SIG-M5 treated with dmso at 0.1 percent for 504 hours (cell line): ENCODE measurements around the gene TMEM92.

Experiments
- DNase-seq: peaks from one replicate; lab custom pipeline; 2025; ENCODE audit not compliant: unreplicated experiment; lab: John Stamatoyannopoulos, UW

Gene TMEM92

DNA sequence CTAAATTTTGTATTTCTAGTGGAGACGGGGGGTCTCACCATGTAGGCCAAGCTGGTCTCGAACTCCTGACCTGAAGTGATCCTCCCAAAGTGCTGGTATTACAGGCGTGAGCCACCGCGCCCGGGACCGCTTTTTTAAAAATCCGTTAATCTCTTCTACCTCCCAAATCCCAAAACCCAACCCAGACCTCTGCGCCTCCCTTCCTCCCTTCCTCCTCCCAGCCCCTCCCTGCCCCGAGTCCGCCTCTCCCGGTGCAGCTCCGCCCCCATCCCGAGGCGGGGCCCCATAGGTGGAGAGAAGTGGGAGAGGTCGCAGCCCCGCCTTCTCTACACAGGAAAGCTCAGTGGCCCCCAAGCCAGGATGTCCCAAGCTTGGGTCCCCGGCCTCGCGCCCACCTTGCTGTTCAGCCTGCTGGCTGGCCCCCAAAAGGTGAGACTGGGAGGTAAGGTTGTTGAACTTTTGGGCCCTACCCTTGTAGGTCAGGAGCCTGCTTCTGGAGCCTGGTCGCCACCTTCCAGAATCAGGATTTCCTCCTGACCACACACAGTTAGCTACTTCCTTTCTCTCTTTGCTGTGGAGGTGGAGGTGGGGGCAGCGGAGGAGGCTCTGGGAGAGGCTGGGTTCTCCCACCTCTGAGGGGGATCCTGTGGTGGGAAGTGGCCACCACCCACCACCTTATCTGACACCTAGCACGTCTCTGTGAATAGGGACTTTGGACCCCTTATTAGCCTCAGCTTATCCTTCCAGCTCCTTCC is at the start of gene TMEM92:
TSS of gene TMEM92 (plus strand) at position 325 of the 755 bp plus-strand sequence. CDS start at position 361, 36 bp downstream.
- no peak for DNase-seq

GRCh38 chr17:50225701-50226240 is 48.5 kb upstream of the TMEM92 start:
- DNase-seq: no peak

DNA sequence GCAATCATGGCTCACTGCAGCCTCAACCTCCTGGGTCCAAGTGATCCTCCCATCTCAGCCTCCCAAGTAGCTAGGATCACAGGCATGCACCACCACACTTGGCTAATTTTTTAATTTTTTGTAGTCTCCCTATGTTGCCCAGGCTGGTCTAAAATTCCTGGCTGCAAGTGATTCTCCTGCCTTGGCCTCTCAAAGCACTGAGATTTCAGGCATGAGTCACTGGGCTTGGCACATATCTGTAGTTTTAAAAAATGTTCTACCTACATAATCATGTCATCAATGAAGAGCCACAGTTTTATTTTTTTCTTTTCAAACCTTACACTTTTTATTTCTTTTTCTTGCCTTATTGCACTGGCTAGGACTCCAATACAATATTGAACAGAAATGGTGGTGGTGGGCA is 39.7 kb upstream of the TMEM92 start:
- no peak for DNase-seq

- no peak for DNase-seq
Observed at GRCh38 chr17:50237901-50238300, 36.4 kb upstream of the TMEM92 start.

- no peak for DNase-seq
Observed at GRCh38 chr17:50238601-50239280, 35.5 kb upstream of the TMEM92 start.

- DNase-seq: no peak
Observed at GRCh38 chr17:50239937-50240336, 34.3 kb upstream of the TMEM92 start.

- DNase-seq: no peak
Observed at GRCh38 chr17:50240851-50241250, 33.4 kb upstream of the TMEM92 start.

DNA sequence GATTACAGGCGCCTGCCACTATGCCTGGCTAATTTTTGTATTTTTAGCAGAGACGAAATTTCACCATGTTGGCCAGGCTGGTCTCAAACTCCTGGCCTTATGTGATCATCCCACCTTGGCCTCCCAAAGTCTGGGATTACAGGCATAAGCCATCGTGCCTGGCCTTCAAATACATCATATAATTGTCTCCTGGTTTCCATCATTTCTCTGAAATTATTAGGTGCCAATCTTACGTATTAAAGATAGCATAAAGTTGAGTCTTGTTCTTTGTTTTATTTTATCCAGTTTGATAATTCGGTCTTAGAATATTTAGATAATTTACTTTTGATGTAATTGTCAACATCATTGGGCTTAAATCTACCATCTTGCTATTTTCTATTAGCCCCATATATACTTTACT is 32.8 kb upstream of the TMEM92 start:
- no peak for DNase-seq

DNA sequence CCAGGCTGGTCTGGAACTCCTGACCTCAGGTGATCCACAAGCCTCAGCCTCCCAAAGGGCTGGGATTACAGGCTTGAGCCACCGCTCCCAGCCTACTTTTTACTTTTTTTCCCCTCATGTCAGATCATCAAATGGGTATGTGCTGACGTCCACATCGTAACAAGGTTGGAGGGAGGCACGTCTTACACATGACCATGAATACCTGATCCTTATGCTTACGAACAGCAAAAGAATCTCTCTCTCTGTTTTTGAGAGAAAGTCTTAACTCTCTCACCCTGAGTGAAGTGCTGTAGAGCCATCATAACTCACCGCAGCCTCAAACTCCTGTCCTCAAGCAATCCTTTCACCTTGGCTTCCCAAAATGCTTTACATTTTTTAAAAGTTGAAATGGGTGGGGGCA is 29.5 kb upstream of the TMEM92 start:
- DNase-seq: no peak

DNA sequence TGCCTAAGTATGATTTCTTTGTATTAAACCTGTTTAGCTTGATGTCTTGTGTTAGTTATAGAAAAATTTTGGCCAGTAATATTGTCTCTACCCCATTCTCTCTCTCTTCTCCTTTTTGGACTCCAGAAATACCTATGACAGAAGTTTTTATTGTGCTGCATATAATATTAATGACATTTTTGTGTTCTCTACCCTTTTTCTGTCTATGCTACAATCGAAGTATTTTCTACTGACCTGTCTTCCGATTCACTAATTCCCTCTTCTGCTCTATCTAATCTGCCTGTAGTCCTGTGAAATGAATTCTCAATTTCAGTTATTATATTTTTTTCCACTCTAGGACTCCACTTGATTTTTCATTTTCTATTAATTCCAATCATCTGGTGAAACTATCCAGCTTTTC is 26.0 kb upstream of the TMEM92 start:
- DNase-seq: no peak

DNA sequence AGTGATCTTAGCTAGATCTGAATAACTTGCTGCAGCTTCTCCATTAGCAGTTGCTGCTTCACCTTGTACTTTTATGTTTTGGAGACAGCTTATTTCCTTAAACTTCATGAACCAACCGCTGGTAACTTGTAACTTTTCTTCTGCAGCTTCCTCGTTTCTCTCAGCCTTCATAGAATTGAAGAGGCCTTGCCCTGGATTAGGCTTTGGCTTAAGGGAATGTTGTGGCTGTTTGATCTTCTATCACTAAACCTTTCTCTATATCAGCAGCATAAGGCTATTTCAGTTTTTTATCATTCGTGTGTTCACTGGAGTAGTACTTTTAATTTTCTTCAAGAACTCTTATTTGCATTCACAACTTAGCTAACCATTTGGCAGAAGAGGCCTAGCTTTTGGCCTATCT is 21.5 kb upstream of the TMEM92 start:
- DNase-seq: no peak

GRCh38 chr17:50255766-50256635 is 18.3 kb upstream of the TMEM92 start:
- DNase-seq: no peak

GRCh38 chr17:50256826-50257618 is 17.2 kb upstream of the TMEM92 start:
- DNase-seq: no peak

DNA sequence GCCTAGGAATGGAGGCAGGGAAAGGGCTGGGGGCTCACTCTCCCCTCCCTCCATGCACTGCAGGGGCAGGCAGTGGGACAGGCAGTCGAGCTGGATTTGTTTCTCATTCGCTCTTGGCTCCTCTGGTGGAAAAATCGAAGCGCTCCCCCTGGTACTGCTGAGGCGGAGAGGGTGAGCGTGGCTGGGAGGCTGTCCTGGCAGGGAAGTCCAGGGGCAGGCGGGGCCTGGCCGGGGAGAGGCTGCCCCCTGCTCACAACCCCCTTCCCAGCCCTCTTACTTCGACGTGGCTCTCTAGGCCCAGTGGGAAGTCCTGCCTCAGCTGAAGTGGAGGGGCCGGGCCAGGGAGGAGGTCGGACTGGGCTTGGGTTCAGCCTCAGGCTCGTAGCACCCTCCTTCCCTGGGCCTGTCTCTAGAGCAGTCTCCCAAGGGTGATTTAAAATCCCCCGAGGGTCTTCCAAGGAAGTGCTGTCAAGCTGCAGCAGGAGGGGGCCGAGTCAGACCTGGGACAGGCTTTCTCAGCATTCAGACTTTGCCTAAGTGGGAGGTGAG is 16.5 kb upstream of the TMEM92 start:
- no peak for DNase-seq

DNA sequence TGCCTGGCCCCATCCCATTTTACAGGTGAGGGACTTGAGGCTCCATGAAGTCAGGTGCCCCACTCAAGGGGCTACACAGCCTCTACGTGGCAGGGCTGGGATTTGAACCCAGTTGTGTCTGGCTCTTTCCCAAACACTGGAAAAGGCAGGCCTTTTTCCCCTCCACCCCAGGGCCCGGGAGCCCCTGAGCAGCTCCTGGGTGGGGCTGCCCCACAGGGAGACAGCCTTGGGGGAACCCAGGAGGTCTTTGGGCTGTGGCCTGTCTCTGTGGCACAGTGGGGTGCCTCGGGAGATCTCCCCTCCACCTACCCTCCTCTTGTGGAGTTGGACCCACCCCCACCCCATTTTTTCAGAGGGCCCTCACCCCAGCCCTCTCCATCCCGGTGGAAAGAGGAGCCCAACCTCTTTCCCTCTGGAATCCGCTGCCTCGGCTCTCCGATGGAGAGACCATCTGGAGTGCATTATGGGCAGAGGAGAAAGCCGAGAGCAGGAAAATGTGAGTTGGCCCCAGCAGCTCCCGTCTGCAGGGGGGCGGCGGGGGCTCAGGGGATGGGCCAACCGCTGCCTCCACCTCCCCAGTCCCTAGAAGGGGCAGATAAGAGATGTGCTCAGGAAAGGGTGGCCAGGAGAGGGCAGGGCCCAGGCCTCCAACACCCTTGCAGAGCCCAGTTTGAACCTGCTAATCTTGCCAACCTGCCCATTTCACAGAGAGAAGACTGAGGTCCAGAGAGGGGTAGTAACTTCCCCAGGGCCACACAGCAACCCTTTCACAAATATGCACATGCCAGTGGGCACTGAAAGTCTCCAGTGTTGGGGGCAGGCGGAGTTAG is 15.4 kb upstream of the TMEM92 start:
- no peak for DNase-seq

DNA sequence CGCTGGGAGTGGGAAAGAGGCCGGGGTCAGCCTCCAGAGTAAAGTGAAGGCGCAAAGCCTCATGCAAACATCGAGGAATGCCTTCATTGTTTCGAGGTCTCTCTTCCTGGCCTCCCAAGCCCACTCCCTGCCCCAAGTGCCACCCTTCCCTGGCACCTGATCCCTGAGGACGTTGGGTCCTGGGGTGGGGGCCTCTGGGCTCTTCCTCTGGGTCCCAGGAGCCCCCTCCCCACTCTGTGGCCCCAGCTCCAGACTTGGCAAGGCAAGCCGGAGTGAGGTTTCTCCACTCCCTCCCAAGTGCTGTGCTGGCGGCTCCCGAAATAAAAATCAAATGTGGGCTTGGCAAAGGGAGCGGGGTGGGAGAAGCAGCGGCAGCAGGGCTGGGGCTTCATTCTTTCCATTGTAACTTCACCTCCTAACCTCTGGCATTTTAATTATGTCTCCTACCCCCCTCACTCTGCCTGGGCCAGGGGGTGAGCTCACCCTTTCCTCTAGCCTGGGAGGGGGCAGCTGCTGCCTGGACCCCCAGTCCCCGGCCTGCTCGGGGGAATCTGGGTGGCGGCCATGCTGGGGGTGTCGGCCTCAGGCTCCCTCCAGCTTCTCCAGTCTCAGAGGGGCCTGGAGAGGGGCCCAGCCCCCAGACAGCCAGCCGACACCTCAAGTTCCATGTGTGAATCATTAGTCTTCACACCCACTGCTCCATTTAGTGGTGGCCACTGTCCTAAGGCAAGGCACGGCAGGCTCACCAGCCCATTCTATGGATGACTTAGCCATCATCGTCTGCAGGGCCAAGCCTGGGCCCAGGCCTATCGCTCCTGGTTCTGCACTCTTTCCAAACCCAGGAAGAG is 14.6 kb upstream of the TMEM92 start:
- DNase-seq: no peak

GRCh38 chr17:50260501-50260911 is 13.8 kb upstream of the TMEM92 start:
- no peak for DNase-seq

DNA sequence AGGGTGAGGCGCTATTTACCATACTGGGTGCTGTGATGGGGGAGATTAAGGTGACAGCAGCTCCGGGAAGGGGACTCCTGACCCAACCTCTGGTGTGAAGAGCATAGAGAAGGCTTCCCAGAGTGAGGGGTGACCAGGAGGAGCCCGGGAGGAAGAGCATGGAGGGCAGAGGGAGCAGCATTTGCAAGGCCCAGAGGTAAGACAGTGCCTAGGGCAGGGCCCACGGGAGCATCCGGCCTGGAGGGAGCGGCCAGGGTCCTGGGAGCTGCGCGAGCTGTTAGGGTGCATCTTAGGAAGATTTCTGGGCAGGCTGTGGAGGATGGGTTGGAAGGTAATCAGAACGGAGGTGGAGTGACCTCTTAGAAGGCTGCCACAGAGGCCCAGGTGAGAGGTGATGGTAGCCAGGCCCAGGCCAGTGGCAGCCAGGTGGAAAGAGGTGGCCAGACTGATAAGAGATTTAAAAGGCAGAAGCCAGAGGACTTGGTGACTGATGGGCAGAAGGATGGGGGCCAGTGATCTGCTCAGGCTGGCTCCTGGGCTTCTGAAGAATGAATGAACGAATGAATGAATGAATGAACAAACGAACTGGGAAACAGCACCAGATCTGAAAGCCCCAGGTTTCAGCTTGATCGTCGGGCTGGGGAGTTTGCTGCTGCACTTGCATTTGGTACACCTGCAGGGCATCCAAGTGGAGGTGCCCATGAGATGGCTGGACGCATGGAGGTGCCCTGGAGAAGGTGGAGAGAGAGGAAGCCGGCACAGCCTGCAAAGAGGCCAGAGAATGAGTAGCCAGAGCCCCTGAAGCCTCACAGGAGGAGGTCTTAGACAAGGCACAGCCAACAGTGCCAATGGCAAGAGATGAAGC is 13.0 kb upstream of the TMEM92 start:
- no peak for DNase-seq
